Stomach (tissue), 9 donors: ENCODE data around the gene SIPA1L2. TPM values are rescaled to one million over a fixed set of nuclear protein-coding genes. Genes with fewer than 3 reads are reported as not detected.

Source experiments
- DNase-seq, 2 donors: peaks; one replicate each; pipeline versions ENCODE4 v3.0.0 to v3.0.0-alpha.2; 2013 to 2019
- H3K27ac ChIP-seq, 5 donors: fragments of 200-600 bp in 4 of 5; sonication (generic) in 4 of 5; one replicate each; pipeline ENCODE4 v1.5.1; 2013 to 2019; ENCODE audit warnings: mild to moderate bottlenecking in 1 of 5, moderate library complexity in 1 of 5
- H3K27me3 ChIP-seq, 3 donors: fragments of 200-600 bp; sonication (generic); one replicate each; pipeline ENCODE4 v1.5.1; 2017 to 2019; ENCODE audit warnings: mixed run types in 1 of 3
- H3K36me3 ChIP-seq, 4 donors: fragments of 200-600 bp; sonication (generic); 1 replicate in 3 of 4; 2 replicates in 1 of 4; pipeline ENCODE4 v1.5.1; 2016 to 2019
- H3K4me1 ChIP-seq, 4 donors: fragments of 200-600 bp; sonication (generic); one replicate each; pipeline ENCODE4 v1.5.1; 2016 to 2019
- H3K4me3 ChIP-seq, 4 donors: fragments of 200-600 bp; sonication (generic) in 3 of 4; one replicate each; pipeline ENCODE4 v1.5.1; 2016 to 2019; ENCODE audit warnings: mild to moderate bottlenecking in 1 of 4
- H3K9me3 ChIP-seq, 4 donors: fragments of 200-600 bp; sonication (generic); one replicate each; pipeline ENCODE4 v1.5.1; 2016 to 2019
- EP300 ChIP-seq: sonication (generic); formaldehyde crosslinking; IDR thresholded peaks from one replicate; pipeline ENCODE4 v1.6.1; 2017; ENCODE audit warnings: antibody characterized with exemption
- POLR2A ChIP-seq, 4 donors: fragments of 450-650 bp; IDR thresholded peaks; one replicate each; pipeline ENCODE4 v1.6.1; 2016; ENCODE audit warnings: antibody characterized with exemption in 4 of 4, control low read depth in 2 of 4, mild to moderate bottlenecking in 1 of 4, moderate library complexity in 1 of 4
- POLR2AphosphoS5 ChIP-seq, 3 donors: sonication (generic); formaldehyde crosslinking; IDR thresholded peaks; one replicate each; pipeline ENCODE4 v1.6.1; 2016; ENCODE audit warnings: antibody characterized with exemption in 3 of 3
- WGBS, 5 donors: extraction: QIAGEN DNeasy Blood & Tissue Kit in 3 of 5; methylation state at CpG; one replicate each; pipeline versions ENCODE4 v1.1.5 to v1.1.7; 2013 to 2018; 5-methylcytosine and 5-hydroxymethylcytosine counted together
- intact Hi-C: fragments of 100-400 bp; cut with DNase I; formaldehyde crosslinking; loops from one replicate; pipeline ENCODE4 v1.15.1; 2023; ENCODE audit warnings: low total_unique reads
- polyA plus RNA-seq, 3 donors: library from polyadenylated mRNA; stranded (reverse); fragments of 200-250 nt; gene quantifications; one replicate each; pipeline ENCODE4 v1.2.3, GENCODE V29; 2013
- total RNA-seq, 5 donors: library from RNA; depleted of rRNA; stranded (reverse); fragments of >200 nt; gene quantifications; one replicate each; pipeline versions ENCODE4 v1.1.0 to v1.2.3, GENCODE V29; 2014 to 2016
- TF ChIP-seq, protein P1 (sequence below), 7 experiments: fragments of 450-650 bp in 4 of 7; fragments of 200-600 bp in 3 of 7; sonication (generic) in 3 of 7; IDR thresholded peaks; one replicate each; pipeline ENCODE4 v1.5.1; 2016 to 2019; ENCODE audit warnings: antibody characterized with exemption in 7 of 7, control low read depth in 2 of 7, mild to moderate bottlenecking in 1 of 7
- donor health status: healthy with polysubstance abuse.
- donor health status: Bipolar disorder and iron deficiency.
- donor health status: healthy.

The SIPA1L2 gene
- total and polyA plus RNA-seq, 8 donors, result 2.5 to 240 (median 10.3) TPM

DNA sequence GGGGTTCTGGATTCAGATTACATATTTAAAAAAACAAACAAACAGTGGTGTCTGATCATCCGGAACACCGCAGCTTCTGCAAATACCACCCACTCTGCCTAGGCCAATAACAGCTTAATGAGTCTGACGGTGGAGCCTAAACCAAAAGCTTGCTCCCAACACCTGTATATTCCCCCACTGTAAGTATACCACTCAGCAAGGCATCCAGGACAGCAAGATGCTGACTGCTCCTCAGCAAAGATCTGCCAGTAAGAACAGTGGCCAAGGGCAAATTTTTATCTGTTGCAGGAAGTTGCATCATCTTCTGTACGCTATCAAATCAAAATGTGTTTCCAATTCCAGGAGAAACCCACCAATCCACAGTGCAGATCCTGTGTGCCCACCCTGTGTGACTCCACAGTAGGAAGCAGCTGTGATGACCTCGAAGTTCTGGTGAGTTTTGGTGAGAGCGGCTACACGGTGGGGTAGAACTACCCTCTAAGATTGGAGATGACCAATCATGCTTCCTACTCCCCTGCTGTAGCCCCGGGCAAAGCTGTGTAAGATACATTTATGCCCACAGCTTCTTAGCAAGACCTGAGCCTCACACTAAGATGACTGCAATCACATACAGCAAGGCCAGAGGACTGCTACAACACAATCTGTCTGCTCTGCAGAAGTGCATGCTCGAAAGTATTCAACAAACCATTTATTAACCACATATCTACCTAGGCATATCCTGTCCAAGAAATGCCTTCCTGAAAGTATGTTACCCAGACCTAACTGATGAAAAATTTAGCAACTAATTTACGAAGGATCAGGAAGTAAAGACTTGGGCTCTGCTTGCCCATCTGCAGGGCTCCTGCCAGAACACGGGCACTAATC, 30.5 kb downstream of the SIPA1L2 start:
- no peaks in the 10 kb centered on the region for H3K9me3 ChIP-seq
- WGBS, 5 donors, result 67 to 79% (median 73%) methylated on average over 10 to 11 of the region's 11 CpGs
- H3K4me1 ChIP-seq, result peaks cover 0 to 33% (median 11%) of the 10 kb centered on the region in 4 donors
- no peak for DNase-seq
- H3K27me3 ChIP-seq, result no peaks in the 10 kb centered on the region
- no peak overlapping the region for H3K4me3 ChIP-seq
- TF ChIP-seq EP300 (no peak), POLR2A (IDR thresholded peaks at IDR 0.05) (no peak), POLR2AphosphoS5 (IDR thresholded peaks at IDR 0.05) (no peak)
- TF ChIP-seq, protein P1, sequence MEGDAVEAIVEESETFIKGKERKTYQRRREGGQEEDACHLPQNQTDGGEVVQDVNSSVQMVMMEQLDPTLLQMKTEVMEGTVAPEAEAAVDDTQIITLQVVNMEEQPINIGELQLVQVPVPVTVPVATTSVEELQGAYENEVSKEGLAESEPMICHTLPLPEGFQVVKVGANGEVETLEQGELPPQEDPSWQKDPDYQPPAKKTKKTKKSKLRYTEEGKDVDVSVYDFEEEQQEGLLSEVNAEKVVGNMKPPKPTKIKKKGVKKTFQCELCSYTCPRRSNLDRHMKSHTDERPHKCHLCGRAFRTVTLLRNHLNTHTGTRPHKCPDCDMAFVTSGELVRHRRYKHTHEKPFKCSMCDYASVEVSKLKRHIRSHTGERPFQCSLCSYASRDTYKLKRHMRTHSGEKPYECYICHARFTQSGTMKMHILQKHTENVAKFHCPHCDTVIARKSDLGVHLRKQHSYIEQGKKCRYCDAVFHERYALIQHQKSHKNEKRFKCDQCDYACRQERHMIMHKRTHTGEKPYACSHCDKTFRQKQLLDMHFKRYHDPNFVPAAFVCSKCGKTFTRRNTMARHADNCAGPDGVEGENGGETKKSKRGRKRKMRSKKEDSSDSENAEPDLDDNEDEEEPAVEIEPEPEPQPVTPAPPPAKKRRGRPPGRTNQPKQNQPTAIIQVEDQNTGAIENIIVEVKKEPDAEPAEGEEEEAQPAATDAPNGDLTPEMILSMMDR (IDR thresholded peaks at IDR 0.05), result no peak
- H3K36me3 ChIP-seq, result no peaks in the 10 kb centered on the region
- intact Hi-C loops, result no loop called here
- H3K27ac ChIP-seq, result no peak overlapping the region

- peaks cover 0 to 33% (median 11%) of the 10 kb centered on the region in 4 donors for H3K4me1 ChIP-seq
- H3K36me3 ChIP-seq, result no peaks in the 10 kb centered on the region
- no peak for DNase-seq
- no peaks in the 10 kb centered on the region for H3K9me3 ChIP-seq
- TF ChIP-seq, protein P1 (IDR thresholded peaks at IDR 0.05), result no peak
- TF ChIP-seq EP300 (no peak), POLR2A (IDR thresholded peaks at IDR 0.05) (no peak), POLR2AphosphoS5 (IDR thresholded peaks at IDR 0.05) (no peak)
- intact Hi-C loops, result no loop called here
- no peaks in the 10 kb centered on the region for H3K27me3 ChIP-seq
- no peak overlapping the region for H3K4me3 ChIP-seq
- WGBS, 5 donors, result 88 to 95% (median 92%) methylated on average over 4 of the region's 4 CpGs
- H3K27ac ChIP-seq, result no peak overlapping the region
These were observed 31.1 kb downstream of the SIPA1L2 start for GRCh38 chr1:232598837-232599177.

DNA sequence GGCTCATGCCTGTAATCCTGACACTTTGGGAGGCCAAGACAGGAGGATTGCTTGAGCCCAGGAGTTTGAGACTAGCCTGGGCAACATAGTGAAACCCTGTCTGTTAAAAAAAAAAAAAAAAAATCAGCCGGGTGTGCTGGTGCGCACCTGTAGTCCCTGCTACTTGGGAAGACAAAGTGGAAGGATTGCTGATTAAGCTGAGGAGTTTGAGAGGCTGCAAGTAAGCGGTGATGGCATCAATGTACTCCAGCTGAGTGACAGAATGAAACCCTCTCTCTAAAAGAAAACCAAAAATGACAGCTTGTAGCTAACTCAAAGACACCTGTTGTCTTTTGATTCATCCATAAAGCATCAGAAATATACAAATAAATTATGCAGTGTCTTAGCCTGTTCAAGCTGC, 31.8 kb downstream of the SIPA1L2 start:
- intact Hi-C loops, result no loop called here
- no peaks in the 10 kb centered on the region for H3K27me3 ChIP-seq
- peaks cover 0 to 33% (median 11%) of the 10 kb centered on the region in 4 donors for H3K4me1 ChIP-seq
- no peak overlapping the region for H3K4me3 ChIP-seq
- no peaks in the 10 kb centered on the region for H3K36me3 ChIP-seq
- DNase-seq, result no peak
- 92 to 100% (median 97%) methylated on average over 3 of the region's 3 CpGs for whole genome bisulfite sequencing, 5 donors
- no peak for TF ChIP-seq POLR2A (IDR thresholded peaks at IDR 0.05)
- H3K9me3 ChIP-seq, result no peaks in the 10 kb centered on the region
- no peak overlapping the region for H3K27ac ChIP-seq

DNA sequence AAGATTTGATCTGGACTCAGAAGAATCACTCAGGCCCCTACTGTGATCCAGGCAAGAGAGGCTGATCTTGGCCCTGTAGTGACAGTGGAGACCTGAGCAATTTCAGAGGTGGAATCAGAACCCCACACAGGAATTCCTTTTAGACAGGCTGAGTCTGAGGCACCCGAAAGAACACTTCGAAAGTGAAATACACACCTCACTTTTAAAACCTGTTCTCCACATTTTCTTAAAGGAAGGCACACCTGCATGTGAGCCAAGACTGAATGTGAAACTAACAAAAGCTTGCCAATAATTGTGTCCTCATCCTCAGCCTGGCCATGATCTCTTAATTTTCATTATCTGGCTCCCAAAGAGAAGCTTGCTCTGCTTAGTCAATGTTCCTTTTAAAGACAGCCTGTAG, 32.2 kb downstream of the SIPA1L2 start:
- intact Hi-C loops, result no loop called here

More for the DNA sequence above, 32.2 kb downstream of the SIPA1L2 start:
- TF ChIP-seq POLR2AphosphoS5 (IDR thresholded peaks at IDR 0.05) (no peak), POLR2A (IDR thresholded peaks at IDR 0.05) (no peak), EP300 (no peak)
- TF ChIP-seq, protein P1 (IDR thresholded peaks at IDR 0.05), result no peak
- no peaks in the 10 kb centered on the region for H3K27me3 ChIP-seq
- peaks cover 0 to 33% (median 11%) of the 10 kb centered on the region in 4 donors for H3K4me1 ChIP-seq
- H3K27ac ChIP-seq, result no peak overlapping the region
- 77 to 94% (median 90%) methylated on average over 2 of the region's 2 CpGs for WGBS, 5 donors
- DNase-seq, result no peak
- H3K9me3 ChIP-seq, result no peaks in the 10 kb centered on the region
- H3K36me3 ChIP-seq, result no peaks in the 10 kb centered on the region
- H3K4me3 ChIP-seq, result no peak overlapping the region
